GM18526 (cell line): ENCODE results near the gene SETD2.
A peak's percentile ranks its signal among the peaks of the same experiment; 100 is the strongest.

Source experiments
- POLR2A ChIP-seq: IDR thresholded peaks from 3 replicates; pipeline ENCODE4 v1.6.1; 2011; ENCODE audit not compliant: insufficient read length; ENCODE audit errors: extremely low read depth

Gene SETD2

DNA sequence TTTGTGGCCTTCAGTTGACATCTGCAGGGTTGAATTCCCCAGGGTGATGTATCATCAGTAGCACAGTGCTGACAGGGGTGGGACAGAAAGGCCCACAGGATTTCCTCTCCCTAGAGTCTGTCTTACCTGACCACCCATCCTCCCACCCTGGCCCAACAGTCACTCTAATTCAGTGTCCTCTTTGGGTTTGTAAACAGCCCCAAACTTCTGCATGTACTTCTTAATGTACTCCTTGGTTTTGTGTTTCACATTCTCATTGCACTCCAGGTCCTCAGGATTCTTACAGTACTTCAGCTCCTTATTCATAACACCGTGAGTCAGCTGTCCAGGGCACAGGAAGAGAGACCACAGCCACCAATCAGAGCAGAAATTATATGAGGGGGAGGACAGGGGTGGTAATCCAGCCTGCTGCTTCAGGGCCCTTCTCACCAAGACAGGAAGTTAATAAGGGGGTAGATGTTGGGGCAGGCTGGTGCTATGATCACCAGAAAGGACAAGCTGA is 146.9 kb downstream of the SETD2 start:
- no peak for TF ChIP-seq POLR2A

DNA sequence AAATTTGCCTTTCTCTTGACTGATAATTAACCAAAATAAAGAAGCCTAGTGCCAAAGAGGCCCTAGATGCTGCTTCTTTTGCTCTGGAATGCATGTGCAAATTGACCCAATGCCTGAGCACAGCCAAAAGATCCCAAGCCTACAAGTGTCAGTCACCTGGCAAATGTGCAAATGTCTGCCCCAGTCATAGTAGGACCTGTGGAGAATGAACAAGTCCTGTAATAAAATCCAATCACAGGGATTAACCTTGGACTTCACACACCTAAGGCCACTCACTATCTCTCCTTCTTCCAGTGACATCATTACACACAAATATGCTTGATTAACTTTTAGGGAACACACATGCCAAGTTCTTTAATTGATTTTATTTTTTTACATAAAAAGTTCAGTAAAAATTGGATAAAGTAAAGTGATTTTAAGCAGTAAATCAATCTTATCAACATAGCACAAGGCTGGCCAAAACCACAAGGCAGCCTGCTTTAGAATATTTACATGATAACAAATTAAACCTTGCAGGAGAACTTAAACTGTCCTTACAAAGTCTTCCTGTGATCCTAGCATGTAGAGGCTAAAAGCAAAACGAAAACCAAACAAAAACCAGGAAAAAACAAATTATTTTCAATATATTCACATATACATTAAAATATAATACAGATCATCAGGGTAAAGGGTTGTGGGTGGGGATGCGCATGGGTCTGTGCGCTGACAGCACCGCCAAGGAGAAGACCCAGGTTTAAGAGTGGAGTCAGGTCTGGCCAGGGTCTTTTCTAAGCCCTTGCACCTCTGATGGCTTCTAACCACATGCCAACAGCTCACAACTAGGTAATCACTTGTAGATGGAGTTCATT is 147.6 kb downstream of the SETD2 start:
- no peak for TF ChIP-seq POLR2A

DNA sequence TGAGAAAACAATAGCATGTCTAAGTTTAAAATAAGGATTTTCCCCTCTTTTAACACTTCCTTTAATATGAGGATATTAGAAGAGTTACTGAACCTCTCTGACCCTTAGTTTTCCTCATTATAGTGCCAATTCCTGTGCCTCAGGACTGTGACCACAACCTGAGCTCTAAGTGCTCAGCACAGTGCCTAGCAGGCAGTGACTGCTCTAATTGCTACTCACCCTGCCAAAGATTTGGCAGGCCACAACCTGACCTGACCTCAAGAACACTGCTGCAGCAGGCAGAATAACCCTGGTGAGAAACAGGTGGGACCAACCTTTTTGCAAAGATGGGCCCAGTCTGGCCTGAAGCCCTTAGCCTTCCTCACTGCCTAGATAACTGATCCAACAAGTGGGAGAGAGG is 148.8 kb downstream of the SETD2 start:
- TF ChIP-seq POLR2A, result no peak

DNA sequence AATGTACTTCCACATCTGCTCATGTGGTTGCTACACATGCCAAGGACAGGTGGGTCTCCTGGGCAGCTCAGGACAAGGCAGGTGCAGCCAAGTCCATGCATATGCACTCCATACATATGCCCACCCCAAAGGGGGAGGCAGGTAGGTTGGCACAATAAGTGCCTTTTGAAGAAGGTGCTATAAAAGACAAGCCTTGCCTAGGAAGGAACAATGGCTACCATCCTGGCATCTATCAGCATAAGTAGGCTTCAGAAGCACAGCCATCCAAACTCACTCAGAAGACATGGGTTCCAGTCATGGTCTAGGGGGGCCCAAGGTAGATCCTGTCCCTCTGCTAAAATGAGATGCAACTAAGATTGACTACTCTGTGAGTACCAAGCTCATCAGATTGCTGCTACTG is 149.9 kb downstream of the SETD2 start:
- TF ChIP-seq POLR2A, result no peak

DNA sequence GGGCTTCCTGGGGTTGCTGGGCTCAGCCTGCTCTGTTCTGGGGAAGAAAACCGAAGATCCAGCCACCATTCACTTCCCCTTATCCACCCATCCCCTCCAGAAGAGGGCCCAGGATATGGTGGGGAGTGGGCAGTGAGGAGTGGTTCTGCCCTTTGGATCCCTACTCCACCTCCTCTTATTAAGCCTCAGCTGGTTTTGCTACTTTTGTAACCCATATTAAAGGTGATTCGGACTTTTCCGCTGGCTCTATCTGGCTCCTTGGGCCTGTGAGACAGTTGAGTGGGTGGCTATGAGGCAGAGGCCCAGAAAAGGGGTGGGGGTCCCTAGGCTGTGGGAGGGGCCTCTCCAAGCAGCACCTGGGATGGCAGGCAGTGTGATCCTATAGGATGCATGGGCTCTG is 150.7 kb downstream of the SETD2 start:
- no peak for TF ChIP-seq POLR2A

DNA sequence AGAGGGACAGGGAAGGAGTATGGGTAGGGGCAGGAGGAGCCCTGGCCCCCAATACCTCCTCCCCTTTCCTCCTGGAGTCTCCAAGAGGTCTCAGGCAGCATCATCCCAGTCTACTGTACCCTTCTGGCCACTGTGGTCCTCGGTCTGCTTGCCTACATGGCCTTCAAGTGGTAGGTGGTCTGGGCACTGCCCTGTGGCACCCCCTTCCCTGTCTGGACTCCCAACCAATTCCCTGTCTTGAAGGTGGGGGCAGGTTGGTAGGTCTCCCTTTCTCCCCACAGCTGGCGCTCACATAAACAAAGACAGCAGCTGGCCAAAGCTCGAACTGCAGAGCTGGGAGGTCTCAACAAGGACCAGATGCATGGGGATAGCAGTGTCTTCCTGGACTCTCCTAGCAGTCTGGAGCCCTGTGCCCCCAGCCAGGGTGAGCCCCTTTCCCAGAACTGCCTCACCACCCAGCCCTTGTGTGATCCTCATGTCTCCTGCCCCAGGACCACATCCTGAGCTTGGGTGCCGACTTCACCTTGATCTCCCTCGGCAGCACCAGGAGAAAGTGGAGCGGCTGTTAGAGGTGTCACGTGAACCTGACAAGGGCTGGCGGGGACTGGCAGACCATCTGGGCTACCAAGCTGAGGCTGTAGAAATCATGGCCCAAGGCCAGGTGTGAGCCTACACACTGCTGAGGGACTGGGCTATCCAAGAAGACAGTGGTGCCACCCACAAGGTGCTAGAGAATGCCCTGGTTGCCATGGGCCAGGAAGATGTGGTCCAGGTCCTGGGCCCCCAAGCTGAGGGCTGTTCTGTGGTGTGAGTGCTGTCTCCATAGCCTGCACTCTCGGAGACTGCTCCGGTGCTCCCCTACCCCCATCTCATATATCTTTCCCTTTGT is 151.3 kb downstream of the SETD2 start:
- no peak for TF ChIP-seq POLR2A

DNA sequence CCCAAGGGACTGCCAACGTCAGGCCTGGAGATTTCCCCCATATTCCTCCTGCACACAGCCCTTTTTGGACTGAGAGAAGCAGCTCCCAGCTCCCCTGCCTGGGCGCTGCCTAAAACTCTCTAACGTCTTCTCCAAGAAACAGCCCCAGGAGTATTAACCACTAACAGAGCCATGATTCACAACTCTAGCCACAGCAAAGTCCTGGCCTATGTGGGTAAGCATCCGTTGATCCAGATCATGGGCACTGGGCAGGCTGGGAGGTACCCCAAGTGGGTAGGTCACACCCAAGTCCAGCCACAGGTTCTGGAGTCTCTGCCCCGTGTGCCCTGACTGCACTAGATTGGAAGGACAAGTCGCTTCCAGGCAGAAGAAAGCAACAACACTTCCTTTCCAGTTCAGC is 152.5 kb downstream of the SETD2 start:
- no peak for TF ChIP-seq POLR2A

DNA sequence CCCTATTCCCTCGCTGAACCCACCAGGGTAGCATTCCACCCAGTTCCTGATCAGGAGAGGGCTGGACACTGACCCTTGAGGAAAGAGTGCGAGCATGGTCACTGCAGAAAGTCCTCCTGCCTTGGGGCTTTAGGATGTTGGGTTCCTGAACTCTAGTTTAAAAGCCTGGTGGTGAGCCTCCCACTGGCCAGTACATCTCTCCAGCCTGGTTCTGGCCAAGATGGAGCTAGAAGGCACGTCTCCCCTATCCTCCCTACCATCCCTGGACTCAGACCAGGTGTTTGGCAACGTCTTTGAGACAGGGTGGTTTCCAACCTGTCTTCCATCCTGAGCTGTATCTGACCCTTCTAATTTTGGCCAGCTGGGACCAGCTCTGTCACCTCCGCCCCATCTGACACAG is 153.0 kb downstream of the SETD2 start:
- TF ChIP-seq POLR2A, result no peak

DNA sequence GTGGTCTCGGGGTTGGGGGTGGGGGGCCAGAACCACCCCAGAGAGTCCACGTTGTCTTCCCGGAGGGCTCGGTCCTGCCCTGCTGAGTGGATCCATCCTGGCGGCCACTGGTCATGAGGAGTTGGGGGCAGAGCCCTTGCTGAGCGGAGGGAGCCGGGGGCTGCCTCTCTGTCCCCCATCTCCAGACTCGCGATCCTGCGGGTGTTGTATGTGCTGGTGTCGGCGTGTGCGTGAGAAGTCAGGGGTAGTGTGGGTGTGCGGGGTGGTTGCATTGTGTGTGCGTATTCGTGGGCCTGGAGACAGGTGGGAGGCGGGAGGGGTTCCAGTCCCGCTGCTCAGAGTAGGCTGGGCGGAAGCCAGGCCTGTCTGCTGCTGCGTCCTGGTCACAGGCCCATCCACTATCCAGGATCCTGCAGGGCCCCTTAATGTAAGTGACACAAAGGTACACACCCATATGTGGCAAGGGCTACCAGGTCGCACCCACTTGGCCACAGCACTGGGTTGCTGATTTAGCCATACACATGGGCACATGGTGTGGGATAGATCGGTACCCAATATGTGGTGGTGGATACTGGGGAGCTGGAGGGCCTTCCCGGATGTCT is 153.7 kb downstream of the SETD2 start:
- TF ChIP-seq POLR2A, result no peak

DNA sequence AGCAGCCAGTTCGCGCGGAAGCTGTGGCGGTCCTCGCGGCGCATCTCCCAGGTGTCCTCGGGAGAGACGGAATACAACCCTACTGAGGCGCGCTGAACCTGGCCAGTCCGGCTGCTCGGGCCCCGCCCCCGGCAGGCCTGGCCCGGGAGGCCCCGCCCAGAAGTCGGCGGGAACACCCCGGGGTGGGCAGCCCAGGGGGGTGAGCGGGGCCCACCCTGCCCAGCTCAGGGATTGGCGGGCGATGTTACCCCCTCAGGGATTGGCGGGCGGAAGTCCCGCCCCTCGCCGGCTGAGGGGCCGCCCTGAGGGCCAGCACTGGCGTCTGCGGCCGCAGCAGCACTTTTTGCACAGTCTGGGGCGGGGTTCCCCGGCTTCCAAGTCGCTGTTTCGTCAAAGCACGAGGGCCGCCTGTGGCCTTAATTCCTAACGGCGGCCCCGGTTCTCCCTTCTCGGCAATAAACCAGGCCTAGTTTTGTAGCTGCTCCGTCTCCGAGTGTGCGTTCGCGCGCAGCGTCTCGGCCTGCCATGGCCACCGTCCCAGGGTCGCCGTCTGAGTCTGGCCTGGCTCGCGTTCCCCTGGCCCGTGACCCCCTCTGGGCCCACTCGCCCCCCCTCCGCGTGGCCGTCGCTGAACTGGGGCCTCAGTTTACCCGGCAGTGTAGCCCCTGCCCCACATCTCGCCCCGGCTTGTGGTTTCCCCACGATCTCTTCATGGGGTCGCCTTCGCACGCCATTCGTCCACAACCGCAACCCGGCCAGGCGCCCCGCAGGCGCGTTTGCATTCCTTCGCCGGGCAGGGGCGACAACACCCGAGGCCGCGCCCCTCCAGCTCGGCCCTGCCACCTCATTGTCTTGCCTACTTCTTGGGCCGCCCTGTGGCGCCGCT is 154.4 kb downstream of the SETD2 start:
- peak; percentile 43 for TF ChIP-seq POLR2A

DNA sequence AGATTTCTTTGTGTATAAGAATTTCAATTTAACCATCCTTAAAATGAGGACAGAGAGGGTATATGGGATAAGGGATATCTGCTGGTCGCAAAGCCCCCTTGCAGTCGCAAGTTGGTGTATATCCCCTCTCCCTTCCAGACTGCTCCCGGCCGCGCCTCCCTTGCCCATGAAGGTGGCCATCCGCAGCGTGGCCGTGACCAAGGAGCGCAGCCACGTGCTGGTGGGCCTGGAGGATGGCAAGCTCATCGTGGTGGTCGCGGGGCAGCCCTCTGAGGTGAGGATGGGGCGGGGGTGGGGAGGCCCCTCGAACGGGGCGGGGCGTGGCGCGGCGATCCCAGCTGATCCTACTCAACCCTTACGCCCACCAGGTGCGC is 155.1 kb downstream of the SETD2 start:
- TF ChIP-seq POLR2A, result no peak

DNA sequence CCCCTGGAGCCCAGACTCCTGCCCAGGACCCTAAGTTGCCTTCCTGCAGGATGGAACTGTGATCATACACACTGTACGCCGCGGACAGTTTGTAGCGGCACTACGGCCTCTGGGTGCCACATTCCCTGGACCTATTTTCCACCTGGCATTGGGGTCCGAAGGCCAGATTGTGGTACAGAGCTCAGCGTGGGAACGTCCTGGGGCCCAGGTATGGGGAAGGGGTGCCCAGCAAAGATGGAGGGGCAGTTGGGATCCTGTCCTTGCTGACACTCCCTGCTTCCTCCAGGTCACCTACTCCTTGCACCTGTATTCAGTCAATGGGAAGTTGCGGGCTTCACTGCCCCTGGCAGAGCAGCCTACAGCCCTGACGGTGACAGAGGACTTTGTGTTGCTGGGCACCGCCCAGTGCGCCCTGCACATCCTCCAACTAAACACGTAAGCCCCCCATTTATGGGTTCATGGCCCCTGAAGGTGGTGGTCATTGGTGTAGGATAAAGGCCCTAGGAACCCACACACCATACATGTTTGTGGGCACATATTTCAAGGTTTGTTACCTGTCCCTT is 155.6 kb downstream of the SETD2 start:
- no peak for TF ChIP-seq POLR2A

DNA sequence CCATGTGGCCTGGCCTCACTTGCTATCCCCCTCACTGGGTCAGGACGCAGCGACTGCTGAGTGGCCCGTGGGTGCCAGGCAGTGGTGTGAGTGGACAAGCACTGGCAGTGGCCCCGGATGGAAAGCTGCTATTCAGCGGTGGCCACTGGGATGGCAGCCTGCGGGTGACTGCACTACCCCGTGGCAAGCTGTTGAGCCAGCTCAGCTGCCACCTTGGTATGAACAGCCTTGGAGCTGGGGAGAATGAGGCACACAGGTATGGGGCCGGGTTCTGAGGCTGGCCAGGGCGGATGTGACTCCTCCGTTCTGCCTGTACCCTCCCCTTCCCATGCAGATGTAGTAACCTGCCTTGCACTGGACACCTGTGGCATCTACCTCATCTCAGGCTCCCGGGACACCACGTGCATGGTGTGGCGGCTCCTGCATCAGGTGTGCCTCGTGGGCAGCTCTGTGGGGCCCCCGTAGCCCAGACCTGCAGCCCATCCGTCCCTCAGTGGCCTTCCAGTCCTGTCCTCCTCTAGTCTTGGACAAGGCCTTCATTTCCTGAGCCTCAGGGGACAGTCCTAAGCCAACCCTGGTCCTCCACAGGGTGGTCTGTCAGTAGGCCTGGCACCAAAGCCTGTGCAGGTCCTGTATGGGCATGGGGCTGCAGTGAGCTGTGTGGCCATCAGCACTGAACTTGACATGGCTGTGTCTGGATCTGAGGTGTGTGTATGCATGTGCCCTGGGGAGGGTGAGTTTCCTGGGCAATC is 156.3 kb downstream of the SETD2 start:
- no peak for TF ChIP-seq POLR2A

DNA sequence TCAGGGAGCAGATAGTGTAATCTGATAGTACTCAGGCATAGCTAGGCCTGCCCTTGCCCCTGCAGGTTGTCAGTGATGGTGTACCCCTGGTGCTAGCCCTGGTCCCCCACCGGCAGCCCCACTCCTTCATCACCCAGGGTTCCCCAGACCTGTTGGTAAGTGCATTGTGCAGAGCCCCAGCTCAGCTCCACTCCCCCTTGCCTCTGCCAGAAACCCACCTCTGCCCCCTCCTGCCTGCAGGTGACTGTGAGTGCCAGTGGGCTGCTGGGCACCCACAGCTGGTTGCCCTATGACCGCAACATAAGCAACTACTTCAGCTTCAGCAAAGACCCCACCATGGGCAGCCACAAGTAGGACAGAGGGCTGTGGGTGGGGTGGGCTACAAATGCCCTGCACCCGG is 156.9 kb downstream of the SETD2 start:
- no peak for TF ChIP-seq POLR2A
